T-cell (primary cell): ENCODE results near the gene MBOAT1. TPM values are rescaled to one million over a fixed set of nuclear protein-coding genes. Genes with fewer than 3 reads are reported as not detected.

ENCODE experiments used
- ATAC-seq, 4 experiments: fragments of 200-7000 bp in 3 of 4; fragments of 150-1000 bp in 1 of 4; cut with Tn5 transposase; replicated peaks in 1 of 4; 1 replicate in 3 of 4; 2 replicates in 1 of 4; pipeline ENCODE4 v1.10.0; 2021; ENCODE audit warnings: moderate library complexity in 3 of 4, mild to moderate bottlenecking in 2 of 4, moderate number of reproducible peaks in 1 of 4
- CTCF ChIA-PET, 2 donors: fragments of 300-600 bp; sonication (Branson Sonifier 250); formaldehyde crosslinking; loops; one replicate each; lab custom pipeline; 2022; ENCODE audit warnings: antibody characterized with exemption in 2 of 2; lab: Charles Lee
- POLR2A ChIA-PET, 2 donors: fragments of 300-600 bp; sonication (Branson Sonifier 250); formaldehyde crosslinking; loops; one replicate each; lab custom pipeline; 2022; ENCODE audit warnings: antibody characterized with exemption in 2 of 2; lab: Charles Lee
- DNase-seq, 35 experiments: peaks; one replicate each; pipeline versions ENCODE4 v3.0.0 to v3.0.0-alpha.2; 2013 to 2023
- H3K27ac ChIP-seq: one replicate; pipeline ENCODE4 v1.5.1; 2013; ENCODE audit warnings: low read length
- H3K27me3 ChIP-seq, 2 experiments: replicated peaks in 1 of 2; 1 replicate in 1 of 2; 2 replicates in 1 of 2; pipeline versions ENCODE4 v1.6.1 to v1.7.0; 2013; ENCODE audit warnings: low read length in 1 of 2, mixed read lengths in 1 of 2; ENCODE audit not compliant: control insufficient read depth in 2 of 2, insufficient read depth in 2 of 2; ENCODE audit errors: extremely low read depth in 1 of 2
- H3K36me3 ChIP-seq, 2 donors: 1 replicate in 1 of 2; 2 replicates in 1 of 2; pipeline versions ENCODE4 v1.6.1 to v1.7.0; 2013; ENCODE audit warnings: low read length in 1 of 2; ENCODE audit not compliant: control insufficient read depth in 2 of 2, insufficient read depth in 1 of 2; ENCODE audit errors: extremely low read depth in 1 of 2
- H3K4me1 ChIP-seq, 2 experiments: 1 replicate in 1 of 2; 2 replicates in 1 of 2; pipeline versions ENCODE4 v1.6.1 to v1.7.0; 2013; ENCODE audit warnings: low read length in 2 of 2, mixed read lengths in 1 of 2; ENCODE audit not compliant: insufficient read depth in 2 of 2, control insufficient read depth in 1 of 2; ENCODE audit errors: extremely low read depth in 1 of 2
- H3K4me3 ChIP-seq, 2 donors: 1 replicate in 1 of 2; 2 replicates in 1 of 2; pipeline versions ENCODE4 v1.5.1 to v1.7.0; 2013; ENCODE audit warnings: mild to moderate bottlenecking in 2 of 2, low read length in 1 of 2, moderate library complexity in 1 of 2; ENCODE audit not compliant: control insufficient read depth in 1 of 2; ENCODE audit errors: extremely low read depth in 1 of 2
- H3K9me3 ChIP-seq: 2 replicates; pipeline ENCODE4 v1.7.0; 2013
- H3K27ac Mint-ChIP-seq, 2 donors: one replicate each; pipeline ENCODE4 v1.8.0; 2020 to 2021; ENCODE audit warnings: mild to moderate bottlenecking in 2 of 2, mixed read lengths in 2 of 2
- H3K27me3 Mint-ChIP-seq, 2 donors: one replicate each; pipeline ENCODE4 v1.8.0; 2021 to 2022; ENCODE audit warnings: mixed read lengths in 2 of 2
- H3K36me3 Mint-ChIP-seq: one replicate; pipeline ENCODE4 v1.8.0; 2021; ENCODE audit warnings: mixed read lengths
- H3K4me1 Mint-ChIP-seq, 3 donors: one replicate each; pipeline ENCODE4 v1.8.0; 2020 to 2022; ENCODE audit warnings: mixed read lengths in 3 of 3, mild to moderate bottlenecking in 1 of 3
- H3K4me3 Mint-ChIP-seq, 3 donors: one replicate each; pipeline ENCODE4 v1.8.0; 2020 to 2022; ENCODE audit warnings: mild to moderate bottlenecking in 3 of 3, mixed read lengths in 3 of 3, moderate library complexity in 3 of 3
- H3K9me3 Mint-ChIP-seq, 3 donors: one replicate each; pipeline ENCODE4 v1.8.0; 2020 to 2022; ENCODE audit warnings: mixed read lengths in 3 of 3
- WGBS: methylation state at CpG from one replicate; pipeline ENCODE4 v1.1.5; 2013; ENCODE audit warnings: missing lambda C conversion rate; ENCODE audit not compliant: insufficient coverage; 5-methylcytosine and 5-hydroxymethylcytosine counted together
- total RNA-seq, 35 experiments: library from RNA in 6 of 35; stranded (reverse) in 6 of 35; fragments of 120-200 nt in 1 of 35; gene quantifications; one replicate each; pipeline versions ENCODE4 v1.2.1 to v1.2.4 and lab custom pipeline; 2013 to 2026

Gene MBOAT1
- total RNA-seq, 5 donors from 2014 or later (not counting 1 experiment from before 2014, with no cell fraction given): 8.3 to 21.5 (median 12.0) TPM

- CTCF ChIA-PET: interaction anchor here in 1 of 2 donors (0.6 kb wide), 1 partner anchor 23 kb away, joined by 3 read pairs; no protein-coding TSS in a partner anchor
- Mint-ChIP-seq H3K9me3 (no peaks in the 10 kb centered on the region), H3K4me1 (peaks cover 16 to 27% (median 19%) of the 10 kb centered on the region in 3 donors), H3K36me3 (peaks cover 26% of the 10 kb centered on the region), H3K27ac (no peak overlapping the region), H3K27me3 (no peaks in the 10 kb centered on the region), H3K4me3 (no peak overlapping the region)
- H3K27ac ChIP-seq: no peak overlapping the region
- no peak overlapping the region for H3K4me3 ChIP-seq
- POLR2A ChIA-PET: no interaction called here
- no peak for ATAC-seq
- WGBS: no CpG with 5 or more reads among the region's 2 CpGs
- H3K27me3 ChIP-seq: no peaks in the 10 kb centered on the region
- H3K4me1 ChIP-seq: peaks cover 15 to 19% of the 10 kb centered on the region in 2 experiments
- peaks cover 0 to 7% of the 10 kb centered on the region in 2 donors for H3K36me3 ChIP-seq
- peak in 1 of 35 experiments; percentile 4 for DNase-seq
- H3K9me3 ChIP-seq: no peaks in the 10 kb centered on the region
Observed at GRCh38 chr6:20169119-20169557, 43.1 kb downstream of the MBOAT1 start.

GRCh38 chr6:20168690-20169089, 43.6 kb downstream of the MBOAT1 start:
- Histone ChIP-seq H3K27ac (no peak overlapping the region), H3K4me3 (no peak overlapping the region), H3K27me3 (no peaks in the 10 kb centered on the region), H3K9me3 (no peaks in the 10 kb centered on the region), H3K36me3 (peaks cover 0 to 9% of the 10 kb centered on the region in 2 donors), H3K4me1 (peaks cover 11 to 14% of the 10 kb centered on the region in 2 experiments)
- Mint-ChIP-seq H3K27me3 (no peaks in the 10 kb centered on the region), H3K4me1 (peaks cover 11 to 22% (median 14%) of the 10 kb centered on the region in 3 donors), H3K27ac (no peak overlapping the region), H3K36me3 (peaks cover 26% of the 10 kb centered on the region), H3K4me3 (no peak overlapping the region), H3K9me3 (no peaks in the 10 kb centered on the region)
- no CpG with 5 or more reads among the region's 2 CpGs for WGBS
- ChIA-PET POLR2A (no interaction called here), CTCF (interaction anchor here in 1 of 2 donors (0.6 kb wide), 1 partner anchor 22 kb away, joined by 3 read pairs; no protein-coding TSS in a partner anchor)
- DNase-seq (no peak), ATAC-seq (no peak)

- no peaks in the 10 kb centered on the region for H3K9me3 Mint-ChIP-seq
- no peak for ATAC-seq
- no peak overlapping the region for H3K27ac ChIP-seq
- H3K4me3 ChIP-seq: no peak overlapping the region
- peaks cover 24% of the 10 kb centered on the region for H3K36me3 Mint-ChIP-seq
- H3K27ac Mint-ChIP-seq: no peak overlapping the region
- no peaks in the 10 kb centered on the region for H3K9me3 ChIP-seq
- WGBS: no CpG with 5 or more reads among the region's 2 CpGs
- peaks cover 2 to 11% (median 5%) of the 10 kb centered on the region in 3 donors for H3K4me1 Mint-ChIP-seq
- POLR2A ChIA-PET: interaction anchor here in 1 of 2 donors (0.6 kb wide), 1 partner anchor 1825 kb away, joined by 3 read pairs; no protein-coding TSS in a partner anchor
- H3K4me3 Mint-ChIP-seq: no peak overlapping the region
- peaks cover 0 to 9% of the 10 kb centered on the region in 2 donors for H3K36me3 ChIP-seq
- H3K27me3 Mint-ChIP-seq: no peaks in the 10 kb centered on the region
- DNase-seq: no peak
- peaks cover 5 to 7% of the 10 kb centered on the region in 2 experiments for H3K4me1 ChIP-seq
- CTCF ChIA-PET: no interaction called here
- H3K27me3 ChIP-seq: no peaks in the 10 kb centered on the region
Observed at GRCh38 chr6:20167601-20168000, 44.7 kb downstream of the MBOAT1 start.

GRCh38 chr6:20166210-20166609, 46.1 kb downstream of the MBOAT1 start:
- H3K4me1 Mint-ChIP-seq: peaks cover 2 to 11% (median 5%) of the 10 kb centered on the region in 3 donors
- no peaks in the 10 kb centered on the region for H3K9me3 Mint-ChIP-seq
- H3K4me3 Mint-ChIP-seq: no peak overlapping the region
- H3K36me3 Mint-ChIP-seq: peaks cover 18% of the 10 kb centered on the region
- POLR2A ChIA-PET: interaction anchor here in 1 of 2 donors (0.6 kb wide), 1 partner anchor 59 kb away, joined by 3 read pairs; no protein-coding TSS in a partner anchor
- ATAC-seq (no peak), DNase-seq (no peak)
- no peak overlapping the region for H3K27ac Mint-ChIP-seq
- no peaks in the 10 kb centered on the region for H3K9me3 ChIP-seq
- no CpG with 5 or more reads among the region's 2 CpGs for WGBS
- H3K36me3 ChIP-seq: peaks cover 0 to 9% of the 10 kb centered on the region in 2 donors
- H3K27me3 ChIP-seq: no peaks in the 10 kb centered on the region
- H3K4me1 ChIP-seq: peaks cover 4 to 7% of the 10 kb centered on the region in 2 experiments
- H3K4me3 ChIP-seq: no peak overlapping the region
- H3K27me3 Mint-ChIP-seq: no peaks in the 10 kb centered on the region
- no peak overlapping the region for H3K27ac ChIP-seq
- CTCF ChIA-PET: interaction anchor here in 1 of 2 donors (0.6 kb wide), 1 partner anchor 28 kb away, joined by 3 read pairs; no protein-coding TSS in a partner anchor

- Mint-ChIP-seq H3K4me3 (no peak overlapping the region), H3K4me1 (peaks cover 0 to 2% (median 0%) of the 10 kb centered on the region in 3 donors), H3K9me3 (no peaks in the 10 kb centered on the region), H3K27me3 (no peaks in the 10 kb centered on the region), H3K36me3 (peaks cover 14% of the 10 kb centered on the region), H3K27ac (no peak overlapping the region)
- POLR2A ChIA-PET: no interaction called here
- Histone ChIP-seq H3K27ac (no peak overlapping the region), H3K36me3 (peaks cover 0 to 9% of the 10 kb centered on the region in 2 donors), H3K9me3 (no peaks in the 10 kb centered on the region), H3K27me3 (no peaks in the 10 kb centered on the region), H3K4me1 (no peaks in the 10 kb centered on the region), H3K4me3 (no peak overlapping the region)
- WGBS: 100% methylated on average over 1 of the region's 2 CpGs
- CTCF ChIA-PET: no interaction called here
- DNase-seq (no peak), ATAC-seq (no peak)
Observed at GRCh38 chr6:20162515-20162914, 49.8 kb downstream of the MBOAT1 start.

GRCh38 chr6:20160541-20161283, 51.6 kb downstream of the MBOAT1 start:
- Mint-ChIP-seq H3K27ac (no peak overlapping the region), H3K4me1 (peaks cover 0 to 2% (median 0%) of the 10 kb centered on the region in 3 donors), H3K27me3 (no peaks in the 10 kb centered on the region), H3K4me3 (no peak overlapping the region), H3K36me3 (peaks cover 2% of the 10 kb centered on the region), H3K9me3 (no peaks in the 10 kb centered on the region)
- no peak overlapping the region for H3K4me3 ChIP-seq
- ATAC-seq (no peak), DNase-seq (no peak)
- no peak overlapping the region for H3K27ac ChIP-seq
- H3K4me1 ChIP-seq: no peaks in the 10 kb centered on the region
- no peaks in the 10 kb centered on the region for H3K9me3 ChIP-seq
- POLR2A ChIA-PET: no interaction called here
- H3K36me3 ChIP-seq: peaks cover 0 to 3% of the 10 kb centered on the region in 2 donors
- CTCF ChIA-PET: no interaction called here
- 83% methylated on average over 4 of the region's 9 CpGs for WGBS
- H3K27me3 ChIP-seq: no peaks in the 10 kb centered on the region
